Measurements from ENCODE around the gene PPP1R14C.

Gene PPP1R14C

GRCh38 chr6:150145830-150146229 lies 3.0 kb downstream of the PPP1R14C start:
- H3K27me3 ChIP-seq (ENCODE audit: insufficient read depth, low read depth, severe bottlenecking): peaks cover 53% of the 10 kb centered on the region
- no peak for TF ChIP-seq CTCF (IDR thresholded peaks at IDR 0.05; ENCODE audit: low read depth, low read length)
- H3K36me3 ChIP-seq: no peaks in the 10 kb centered on the region
- no peak overlapping the region for H3K27ac ChIP-seq
- H3K4me3 ChIP-seq (ENCODE audit: low read depth, low read length): no peak overlapping the region
- DNase-seq: no peak
- H3K9me3 ChIP-seq (ENCODE audit: severe bottlenecking): no peaks in the 10 kb centered on the region

GRCh38 chr6:150146436-150146835 lies 3.6 kb downstream of the PPP1R14C start:
- H3K27me3 ChIP-seq (ENCODE audit: insufficient read depth, low read depth, severe bottlenecking): peaks cover 47% of the 10 kb centered on the region
- no peak overlapping the region for H3K4me3 ChIP-seq (ENCODE audit: low read depth, low read length)
- TF ChIP-seq CTCF (IDR thresholded peaks at IDR 0.05; ENCODE audit: low read depth, low read length): no peak
- DNase-seq: no peak
- H3K9me3 ChIP-seq (ENCODE audit: severe bottlenecking): no peaks in the 10 kb centered on the region
- no peaks in the 10 kb centered on the region for H3K36me3 ChIP-seq
- H3K27ac ChIP-seq: no peak overlapping the region

- H3K36me3 ChIP-seq: no peaks in the 10 kb centered on the region
- H3K27ac ChIP-seq: no peak overlapping the region
- H3K9me3 ChIP-seq (ENCODE audit: severe bottlenecking): no peaks in the 10 kb centered on the region
- DNase-seq: no peak
- peaks cover 22% of the 10 kb centered on the region for H3K27me3 ChIP-seq (ENCODE audit: insufficient read depth, low read depth, severe bottlenecking)
- no peak for TF ChIP-seq CTCF (IDR thresholded peaks at IDR 0.05; ENCODE audit: low read depth, low read length)
- H3K4me3 ChIP-seq (ENCODE audit: low read depth, low read length): no peak overlapping the region
Measured at GRCh38 chr6:150149146-150149545, 6.3 kb downstream of the PPP1R14C start.

GRCh38 chr6:150150458-150150820 lies 7.6 kb downstream of the PPP1R14C start:
- H3K27me3 ChIP-seq (ENCODE audit: insufficient read depth, low read depth, severe bottlenecking): peaks cover 14% of the 10 kb centered on the region
- no peak for DNase-seq
- no peaks in the 10 kb centered on the region for H3K9me3 ChIP-seq (ENCODE audit: severe bottlenecking)
- no peak overlapping the region for H3K4me3 ChIP-seq (ENCODE audit: low read depth, low read length)
- no peak for TF ChIP-seq CTCF (IDR thresholded peaks at IDR 0.05; ENCODE audit: low read depth, low read length)
- H3K36me3 ChIP-seq: no peaks in the 10 kb centered on the region
- H3K27ac ChIP-seq: no peak overlapping the region

GRCh38 chr6:150150821-150151646 lies 8.2 kb downstream of the PPP1R14C start:
- DNase-seq: no peak
- Histone ChIP-seq H3K9me3 (ENCODE audit: severe bottlenecking) (no peaks in the 10 kb centered on the region), H3K27me3 (ENCODE audit: insufficient read depth, low read depth, severe bottlenecking) (peaks cover 8% of the 10 kb centered on the region), H3K36me3 (no peaks in the 10 kb centered on the region), H3K27ac (no peak overlapping the region), H3K4me3 (ENCODE audit: low read depth, low read length) (no peak overlapping the region)
- no peak for TF ChIP-seq CTCF (IDR thresholded peaks at IDR 0.05; ENCODE audit: low read depth, low read length)
